RWPE2 (cell line): ENCODE measurements around the gene UBL5.

Source experiments
- ATAC-seq: fragments of 200-7000 bp; cut with Tn5 transposase; 3 replicates; pipeline ENCODE4 v1.9.1; 2021; ENCODE audit warnings: low read depth
- DNase-seq: peaks from one replicate; pipeline ENCODE4 v3.0.0-alpha.2; 2020; ENCODE audit warnings: low spot score
- H3K27ac ChIP-seq: fragments of 450-650 bp; 2 replicates; pipeline ENCODE4 v1.5.1; 2017; ENCODE audit warnings: mild to moderate bottlenecking; ENCODE audit not compliant: poor library complexity, severe bottlenecking
- H3K27me3 ChIP-seq: fragments of 250-450 bp; sonication (Bioruptor Pico); 2 replicates; pipeline ENCODE4 v1.5.1; 2021; ENCODE audit warnings: mild to moderate bottlenecking, moderate library complexity; ENCODE audit not compliant: insufficient read depth, poor library complexity, severe bottlenecking
- H3K36me3 ChIP-seq: fragments of 250-450 bp; sonication (Bioruptor Pico); 2 replicates; pipeline ENCODE4 v1.5.1; 2020; ENCODE audit warnings: low read depth, mild to moderate bottlenecking, moderate library complexity
- H3K4me1 ChIP-seq: fragments of 250-450 bp; sonication (Bioruptor Pico); 2 replicates; pipeline ENCODE4 v1.5.1; 2021; ENCODE audit warnings: mild to moderate bottlenecking, moderate library complexity; ENCODE audit not compliant: insufficient read depth, poor library complexity, severe bottlenecking
- H3K4me3 ChIP-seq: fragments of 250-450 bp; sonication (Bioruptor Pico); 2 replicates; pipeline ENCODE4 v1.5.1; 2021; ENCODE audit warnings: mild to moderate bottlenecking, moderate library complexity; ENCODE audit not compliant: severe bottlenecking
- H3K9me3 ChIP-seq: fragments of 250-450 bp; sonication (Bioruptor Pico); 2 replicates; pipeline ENCODE4 v1.5.1; 2021; ENCODE audit warnings: mild to moderate bottlenecking, moderate library complexity; ENCODE audit not compliant: severe bottlenecking
- TF ChIP-seq, protein P1 (sequence below): fragments of 450-650 bp; IDR thresholded peaks from one replicate; pipeline ENCODE4 v1.5.1; 2017; ENCODE audit warnings: mild to moderate bottlenecking, moderate library complexity; ENCODE audit not compliant: poor library complexity, severe bottlenecking

The UBL5 gene

DNA sequence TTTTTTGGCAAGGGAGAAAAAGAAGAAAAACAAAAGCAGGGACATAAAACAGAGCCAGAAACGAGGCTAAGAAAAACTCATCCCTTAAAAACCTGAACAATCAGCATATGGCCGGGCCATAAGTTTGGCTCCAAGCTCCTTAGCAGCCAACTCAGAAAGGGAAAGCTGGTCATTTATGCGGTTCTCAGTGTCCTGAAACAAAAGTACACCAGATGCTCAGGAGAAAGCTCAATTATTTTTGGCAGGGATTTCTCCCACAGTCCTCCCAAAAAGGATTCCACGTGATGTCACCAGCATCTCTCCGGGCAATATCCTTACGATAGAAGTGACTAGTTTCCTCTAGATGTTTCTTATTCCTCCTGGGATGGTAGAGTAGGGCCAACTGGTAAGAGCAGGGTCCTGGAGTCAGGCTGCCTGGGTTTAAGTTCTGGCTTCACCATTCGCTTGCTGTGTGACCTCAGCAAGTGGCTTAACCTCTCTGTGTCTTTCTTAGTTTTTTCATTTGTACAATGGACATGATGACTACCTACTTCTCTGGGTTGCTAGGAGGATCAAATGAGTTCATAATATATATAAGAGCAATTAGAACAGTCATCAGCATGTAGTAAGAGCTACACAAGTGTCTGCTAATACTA is 41.4 kb downstream of the UBL5 start:
- Histone ChIP-seq H3K36me3 (no peaks in the 10 kb centered on the region), H3K4me1 (no peaks in the 10 kb centered on the region), H3K27ac (no peak overlapping the region), H3K27me3 (no peaks in the 10 kb centered on the region), H3K9me3 (no peaks in the 10 kb centered on the region), H3K4me3 (no peak overlapping the region)
- TF ChIP-seq, protein P1, sequence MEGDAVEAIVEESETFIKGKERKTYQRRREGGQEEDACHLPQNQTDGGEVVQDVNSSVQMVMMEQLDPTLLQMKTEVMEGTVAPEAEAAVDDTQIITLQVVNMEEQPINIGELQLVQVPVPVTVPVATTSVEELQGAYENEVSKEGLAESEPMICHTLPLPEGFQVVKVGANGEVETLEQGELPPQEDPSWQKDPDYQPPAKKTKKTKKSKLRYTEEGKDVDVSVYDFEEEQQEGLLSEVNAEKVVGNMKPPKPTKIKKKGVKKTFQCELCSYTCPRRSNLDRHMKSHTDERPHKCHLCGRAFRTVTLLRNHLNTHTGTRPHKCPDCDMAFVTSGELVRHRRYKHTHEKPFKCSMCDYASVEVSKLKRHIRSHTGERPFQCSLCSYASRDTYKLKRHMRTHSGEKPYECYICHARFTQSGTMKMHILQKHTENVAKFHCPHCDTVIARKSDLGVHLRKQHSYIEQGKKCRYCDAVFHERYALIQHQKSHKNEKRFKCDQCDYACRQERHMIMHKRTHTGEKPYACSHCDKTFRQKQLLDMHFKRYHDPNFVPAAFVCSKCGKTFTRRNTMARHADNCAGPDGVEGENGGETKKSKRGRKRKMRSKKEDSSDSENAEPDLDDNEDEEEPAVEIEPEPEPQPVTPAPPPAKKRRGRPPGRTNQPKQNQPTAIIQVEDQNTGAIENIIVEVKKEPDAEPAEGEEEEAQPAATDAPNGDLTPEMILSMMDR = no peak
- ATAC-seq (no peak), DNase-seq (no peak)

DNA sequence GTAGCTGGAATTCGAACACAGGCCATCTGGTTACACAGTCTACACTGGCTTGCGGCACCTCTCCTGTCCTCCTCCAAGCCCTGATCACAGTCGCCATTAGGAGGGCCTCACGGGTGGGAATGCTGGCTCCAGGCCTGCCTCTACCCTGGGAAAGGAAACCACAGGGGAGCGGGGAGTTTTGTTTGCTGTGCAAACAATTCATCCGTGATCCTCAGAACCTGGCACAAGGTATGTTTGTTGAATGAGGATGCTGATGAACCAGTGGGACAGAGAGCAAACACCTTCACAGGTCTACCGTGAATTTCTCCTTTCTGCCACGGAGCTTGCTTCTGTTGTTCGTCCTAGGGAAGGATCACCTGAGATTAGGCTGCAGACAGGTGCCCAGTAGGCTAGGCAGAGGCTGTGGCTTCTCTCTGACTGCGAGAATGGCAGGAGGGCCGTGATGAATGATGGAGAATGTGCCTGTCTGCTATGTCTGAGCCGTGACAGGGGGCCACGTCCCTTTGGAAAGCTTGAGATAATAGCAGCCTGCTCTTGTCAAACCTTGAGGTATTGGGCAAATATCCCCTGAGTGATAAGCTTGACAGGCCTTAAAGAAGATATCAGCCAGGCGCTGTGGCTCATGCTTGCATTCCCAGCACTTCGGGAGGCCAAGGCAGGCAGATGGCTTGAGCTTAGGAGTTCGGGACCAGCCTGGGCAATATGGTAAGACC is 44.1 kb downstream of the UBL5 start:
- TF ChIP-seq, protein P1 = no peak
- H3K4me1 ChIP-seq = no peaks in the 10 kb centered on the region
- no peak overlapping the region for H3K4me3 ChIP-seq
- no peak overlapping the region for H3K27ac ChIP-seq
- no peaks in the 10 kb centered on the region for H3K9me3 ChIP-seq
- ATAC-seq = no peak
- DNase-seq = no peak
- H3K36me3 ChIP-seq = no peaks in the 10 kb centered on the region
- H3K27me3 ChIP-seq = no peaks in the 10 kb centered on the region

- Histone ChIP-seq H3K27ac (no peak overlapping the region), H3K4me1 (peaks cover 3% of the 10 kb centered on the region), H3K4me3 (no peak overlapping the region), H3K9me3 (no peaks in the 10 kb centered on the region), H3K27me3 (no peaks in the 10 kb centered on the region), H3K36me3 (no peaks in the 10 kb centered on the region)
- no peak for DNase-seq
- no peak for ATAC-seq
- TF ChIP-seq, protein P1 = no peak
These were observed 45.0 kb downstream of the UBL5 start for GRCh38 chr19:9872618-9873242.

DNA sequence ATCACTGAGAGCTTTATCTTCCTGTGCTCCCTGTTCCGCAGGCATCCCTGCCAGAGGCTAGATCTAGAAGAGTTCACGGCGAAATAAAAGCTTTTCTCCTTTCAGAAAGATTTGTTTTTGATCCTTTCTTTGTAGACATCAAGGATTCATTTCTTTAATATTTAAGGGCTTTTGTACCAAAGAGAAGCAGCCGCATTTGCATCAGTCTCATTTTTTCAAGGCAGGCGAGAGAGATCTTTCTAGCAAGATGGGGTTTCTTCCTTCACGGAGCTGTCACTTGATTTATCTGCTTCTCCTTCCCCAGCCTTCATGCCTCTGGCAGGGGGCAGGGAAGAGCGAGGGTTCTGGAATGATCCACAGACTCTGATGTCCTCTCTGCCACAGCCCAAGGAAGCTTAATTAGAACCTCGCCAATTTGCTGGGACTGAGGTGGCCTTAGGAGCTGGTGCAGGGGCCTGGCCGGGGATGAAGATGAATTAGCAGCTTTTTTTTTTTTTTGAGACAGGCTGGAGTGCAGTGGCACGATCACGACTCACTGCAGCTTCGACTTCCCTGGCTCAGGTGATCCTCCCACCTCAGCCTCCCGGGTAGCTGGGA is 47.4 kb downstream of the UBL5 start:
- no peak overlapping the region for H3K27ac ChIP-seq
- DNase-seq = no peak
- H3K27me3 ChIP-seq = no peaks in the 10 kb centered on the region

More for the DNA sequence above, 47.4 kb downstream of the UBL5 start:
- H3K4me1 ChIP-seq = peaks cover 7% of the 10 kb centered on the region
- TF ChIP-seq, protein P1 = no peak
- no peaks in the 10 kb centered on the region for H3K9me3 ChIP-seq
- no peak for ATAC-seq
- H3K36me3 ChIP-seq = no peaks in the 10 kb centered on the region
- H3K4me3 ChIP-seq = no peak overlapping the region
